CD4-positive, alpha-beta T cell treated with Interleukin-15 for 1 hour (primary cell): Measurements from ENCODE around the gene ARHGAP6.

Experiments
- DNase-seq: peaks from one replicate; pipeline ENCODE4 v3.0.0-alpha.2; 2020

Gene ARHGAP6

DNA sequence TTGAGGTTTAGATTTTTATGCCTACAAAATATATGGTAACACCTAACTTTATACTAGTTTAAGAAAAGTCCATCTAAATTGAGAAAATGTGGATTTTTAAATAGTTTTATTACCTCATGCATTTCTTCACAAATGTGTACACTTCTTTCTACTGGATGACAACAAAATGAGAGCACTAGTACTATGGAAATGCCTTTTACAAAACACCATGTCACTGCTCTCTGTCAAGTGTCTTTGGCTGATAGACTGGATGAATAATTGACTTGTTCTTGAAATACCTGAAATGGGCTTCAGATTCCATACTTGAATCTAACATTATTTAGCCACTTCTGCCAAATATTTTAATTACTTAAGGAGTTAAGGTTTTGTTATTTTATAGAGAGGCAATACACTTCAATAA lies 323.0 kb downstream of the ARHGAP6 start:
- DNase-seq, result no peak

- peak; percentile 60 for DNase-seq
Measured at GRCh38 chrX:11341274-11342201, 324.2 kb downstream of the ARHGAP6 start.

DNA sequence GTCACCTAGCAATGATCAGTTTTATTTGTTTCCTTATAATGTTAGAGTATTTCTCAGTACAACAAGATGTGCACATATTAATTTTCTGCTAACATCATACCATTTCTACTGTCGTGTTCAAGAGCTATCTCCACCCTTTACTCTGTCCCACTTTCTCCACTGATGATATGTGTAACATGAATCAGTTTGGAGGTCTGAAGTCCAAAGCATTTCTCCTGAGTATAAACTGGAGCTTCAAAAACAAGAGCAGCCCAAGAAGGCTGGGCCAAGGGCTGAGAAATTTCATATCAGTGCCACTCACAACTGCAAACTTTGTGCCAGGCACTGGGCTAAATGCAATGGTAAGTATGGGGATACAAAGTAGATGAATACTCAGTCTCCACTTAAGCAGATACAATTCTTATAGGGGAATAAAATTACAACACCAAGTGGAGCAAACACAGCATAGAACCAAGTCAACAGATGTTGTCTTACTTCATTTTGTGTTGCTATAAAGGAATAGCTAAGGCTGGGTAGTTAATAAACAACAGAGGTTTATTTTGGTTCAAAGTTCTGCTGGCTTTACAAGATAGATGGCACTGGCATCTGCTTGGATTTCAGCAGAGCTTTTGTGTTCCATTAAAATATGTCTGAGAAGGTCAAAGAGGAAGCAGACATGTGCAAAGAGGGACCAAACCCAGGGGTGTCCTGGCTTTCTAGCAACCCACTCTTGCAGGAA lies 328.3 kb downstream of the ARHGAP6 start:
- no peak for DNase-seq

DNA sequence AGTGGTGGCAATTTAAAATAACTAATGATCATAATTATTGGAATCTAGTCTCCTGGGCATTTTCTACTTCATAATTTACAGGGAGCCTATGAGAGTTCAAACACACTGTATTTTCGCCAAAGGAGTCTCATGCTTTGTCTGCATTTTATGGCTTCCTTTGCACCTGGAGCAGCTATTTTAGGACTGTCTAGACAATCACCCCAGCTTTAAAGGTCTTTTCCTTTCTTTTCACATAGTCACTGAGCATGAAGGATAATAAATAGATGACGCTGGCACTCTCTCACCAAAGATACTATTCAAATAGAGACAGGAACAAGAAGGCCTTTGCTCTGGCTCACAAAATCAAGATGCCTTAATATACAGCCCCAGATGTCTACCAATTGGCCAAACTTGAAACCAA lies 329.5 kb downstream of the ARHGAP6 start:
- DNase-seq, result no peak

GRCh38 chrX:11334165-11334564 lies 331.6 kb downstream of the ARHGAP6 start:
- DNase-seq, result no peak

GRCh38 chrX:11331788-11332187 lies 333.9 kb downstream of the ARHGAP6 start:
- no peak for DNase-seq

DNA sequence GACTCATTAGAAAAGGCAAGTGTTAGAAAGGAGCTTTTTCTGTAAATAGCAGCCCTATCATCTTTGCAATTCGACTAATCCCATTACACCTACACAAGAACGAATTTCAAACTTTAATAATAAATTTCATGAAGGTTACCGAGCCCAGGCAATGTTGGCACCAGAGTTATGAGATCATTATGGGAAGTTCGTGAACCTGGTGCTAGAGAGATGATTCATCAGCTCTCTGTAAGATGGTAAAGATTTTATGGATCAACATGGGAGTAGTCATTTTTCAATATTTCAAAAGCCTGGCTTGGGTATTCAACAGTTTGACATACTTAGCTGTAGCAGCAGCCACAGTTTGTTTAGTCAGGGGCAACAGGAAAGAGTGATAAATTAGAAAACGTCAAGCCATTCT lies 336.7 kb downstream of the ARHGAP6 start:
- no peak for DNase-seq

- no peak for DNase-seq
Measured at GRCh38 chrX:11328134-11328533, 337.6 kb downstream of the ARHGAP6 start.

- no peak for DNase-seq
Measured at GRCh38 chrX:11321986-11322385, 343.7 kb downstream of the ARHGAP6 start.

- DNase-seq, result no peak
Measured at GRCh38 chrX:11319806-11320520, 345.8 kb downstream of the ARHGAP6 start.

DNA sequence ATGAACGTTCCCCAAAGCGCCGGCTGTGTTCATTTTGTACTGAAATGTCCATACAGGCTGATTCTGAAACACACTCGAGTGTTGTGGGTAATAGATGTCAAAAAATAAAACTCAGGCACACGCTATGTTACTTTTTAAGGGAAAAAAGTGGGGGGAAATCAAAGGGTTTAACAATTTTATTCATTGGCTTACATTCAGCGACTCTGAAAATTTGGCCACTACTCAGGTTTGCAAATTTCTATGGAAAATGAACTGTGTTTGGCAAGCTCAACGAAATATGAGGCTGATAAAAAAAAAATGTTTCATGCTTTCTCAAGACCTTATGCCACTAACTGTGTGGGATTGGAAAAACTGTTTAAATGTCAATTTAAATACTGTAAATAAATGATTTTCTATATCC lies 354.0 kb downstream of the ARHGAP6 start:
- no peak for DNase-seq

DNA sequence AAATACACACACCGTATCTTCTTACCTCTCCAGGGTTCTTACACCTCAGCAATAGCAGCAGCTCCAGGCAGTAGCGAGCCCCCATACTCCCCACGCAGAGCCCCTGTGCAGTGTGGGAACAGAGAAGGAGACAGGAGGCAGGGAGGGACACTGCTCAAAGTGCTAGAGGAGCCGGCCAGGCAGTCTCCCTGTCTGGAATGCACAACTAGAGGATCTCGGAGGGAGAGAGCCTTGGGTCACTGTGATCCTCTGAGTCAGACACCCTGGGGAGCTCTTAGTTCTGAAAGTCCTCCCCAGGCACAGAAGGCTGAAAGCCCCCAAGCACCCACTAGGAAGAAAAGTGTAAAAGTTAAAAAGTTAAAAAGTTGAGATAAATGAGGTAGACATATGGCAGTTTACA lies 356.5 kb downstream of the ARHGAP6 start:
- no peak for DNase-seq

DNA sequence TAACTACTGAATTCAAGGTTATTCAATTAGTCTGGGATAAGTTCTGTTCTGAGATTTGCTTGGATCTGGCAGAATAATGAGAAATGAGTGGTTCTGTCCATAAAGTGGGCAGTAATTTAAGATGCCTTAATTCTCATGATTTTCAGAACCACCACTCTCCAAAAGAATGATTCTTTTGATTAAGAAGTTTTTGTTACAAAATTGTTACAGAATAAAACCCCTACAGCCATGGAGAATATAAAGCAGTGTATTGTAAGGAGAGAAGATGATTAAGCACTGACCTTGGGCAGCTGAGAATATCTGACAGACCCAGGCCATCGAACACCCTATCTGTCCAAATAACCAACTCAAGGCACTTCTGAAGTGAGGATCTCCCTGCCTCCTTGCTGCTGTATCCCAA lies 360.1 kb downstream of the ARHGAP6 start:
- DNase-seq, result no peak

DNA sequence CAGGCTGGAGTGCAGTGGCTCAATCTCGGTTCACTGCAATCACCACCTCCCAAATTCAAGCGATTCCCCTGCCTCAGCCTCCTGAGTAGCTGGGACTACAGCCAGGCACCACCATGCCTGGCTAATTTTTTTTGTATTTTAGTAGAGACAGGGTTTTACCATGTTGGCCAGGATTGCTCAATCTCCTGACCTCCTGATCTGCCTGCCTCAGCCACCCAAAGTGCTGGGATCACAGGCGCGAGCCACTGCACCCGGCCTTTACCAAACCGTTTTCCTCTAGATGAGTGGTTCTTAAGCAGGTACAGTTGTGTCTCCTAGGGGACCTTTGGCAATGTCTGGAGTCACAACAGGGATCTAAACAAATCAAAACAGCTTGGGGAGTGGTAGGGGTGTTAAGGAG lies 360.9 kb downstream of the ARHGAP6 start:
- DNase-seq, result no peak

DNA sequence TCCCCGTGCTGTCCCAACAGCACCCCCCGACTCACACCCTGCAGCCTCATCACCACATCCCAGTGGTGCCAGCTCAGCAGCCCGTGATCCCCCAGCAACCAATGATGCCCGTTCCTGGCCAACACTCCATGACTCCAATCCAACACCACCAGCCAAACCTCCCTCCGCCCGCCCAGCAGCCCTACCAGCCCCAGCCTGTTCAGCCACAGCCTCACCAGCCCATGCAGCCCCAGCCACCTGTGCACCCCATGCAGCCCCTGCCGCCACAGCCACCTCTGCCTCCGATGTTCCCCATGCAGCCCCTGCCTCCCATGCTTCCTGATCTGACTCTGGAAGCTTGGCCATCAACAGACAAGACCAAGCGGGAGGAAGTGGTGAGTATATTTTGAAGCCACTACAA lies 367.1 kb downstream of the ARHGAP6 start:
- no peak for DNase-seq

DNA sequence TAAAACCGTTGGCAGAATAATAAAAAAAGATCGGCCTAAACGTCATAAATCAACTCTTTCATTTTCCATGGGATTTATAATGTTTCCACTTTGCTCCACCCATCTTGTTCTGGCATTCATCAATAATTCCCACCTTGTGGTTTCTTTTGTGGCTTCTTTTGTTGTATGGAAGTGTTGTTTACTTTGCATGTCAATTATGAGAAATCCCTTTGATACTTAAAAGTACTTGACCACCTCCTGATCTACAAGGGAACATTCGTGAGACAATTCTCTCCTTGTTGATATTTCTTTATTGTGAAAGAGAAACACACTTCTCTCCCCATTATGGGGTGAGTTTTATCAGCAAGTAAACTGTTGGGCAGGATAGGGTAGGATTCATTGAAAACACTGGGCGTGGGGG lies 369.7 kb downstream of the ARHGAP6 start:
- DNase-seq, result no peak

GRCh38 chrX:11293113-11293512 lies 372.6 kb downstream of the ARHGAP6 start, which contains the start of gene AMELX:
Gene AMELX, plus strand, starts transcription at chrX:11293413. Its CDS starts 1,376 bp downstream, at chrX:11294789.
- DNase-seq, result no peak

DNA sequence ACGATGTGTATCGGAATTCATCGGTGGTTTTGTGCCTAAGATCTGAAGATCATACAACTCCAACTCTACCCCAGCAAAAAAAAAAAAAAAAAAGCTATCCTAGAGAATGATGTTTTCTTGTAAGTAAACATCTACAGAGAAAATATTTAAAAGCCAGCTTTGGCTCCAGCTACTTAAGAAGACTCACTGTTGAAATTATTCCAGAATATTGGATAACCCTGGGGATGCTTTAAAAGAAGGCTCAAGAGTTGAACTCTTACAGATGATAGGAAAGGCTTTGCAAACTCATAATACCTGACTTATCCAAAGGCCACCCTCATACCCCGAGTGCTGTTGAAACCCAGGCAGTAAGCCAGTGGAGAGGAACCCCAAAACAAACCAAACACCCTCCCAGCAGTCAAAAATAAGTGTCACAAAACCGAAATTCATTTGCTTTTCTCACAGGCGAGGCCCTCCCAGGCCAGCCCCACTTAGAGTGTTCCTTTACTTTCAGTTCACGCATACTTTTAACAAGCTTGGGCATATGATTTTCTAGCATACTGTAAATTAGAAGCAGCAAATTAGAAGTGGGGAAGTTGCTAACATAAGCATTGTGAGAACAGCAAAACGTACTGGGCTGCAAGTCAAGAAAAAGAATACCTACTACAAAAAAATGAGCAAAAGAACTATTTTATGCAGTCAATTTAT lies 375.2 kb downstream of the ARHGAP6 start:
- DNase-seq, result no peak

DNA sequence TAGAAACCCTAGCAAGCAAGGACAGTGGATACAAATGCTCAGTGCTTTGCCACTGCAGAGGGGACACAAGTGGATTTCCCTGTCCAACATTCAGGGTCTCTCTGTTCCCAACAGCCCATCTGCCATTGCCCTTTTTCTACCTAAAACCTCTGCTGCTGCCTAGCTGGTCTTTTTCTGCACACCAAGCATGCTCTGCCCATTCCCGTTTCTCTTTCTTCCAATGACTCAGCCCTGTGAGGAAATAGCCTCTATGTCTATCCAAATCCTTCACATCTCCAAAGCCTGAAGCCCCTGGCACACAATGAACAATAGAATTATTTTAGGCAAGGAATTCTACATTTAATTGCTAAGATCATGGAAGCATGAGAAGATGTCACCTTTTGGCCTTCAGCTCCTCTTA lies 378.2 kb downstream of the ARHGAP6 start:
- no peak for DNase-seq

GRCh38 chrX:11285651-11286050 lies 380.1 kb downstream of the ARHGAP6 start:
- no peak for DNase-seq

GRCh38 chrX:11282043-11282442 lies 383.7 kb downstream of the ARHGAP6 start:
- DNase-seq, result no peak

- no peak for DNase-seq
Measured at GRCh38 chrX:11273544-11273943, 392.2 kb downstream of the ARHGAP6 start.

DNA sequence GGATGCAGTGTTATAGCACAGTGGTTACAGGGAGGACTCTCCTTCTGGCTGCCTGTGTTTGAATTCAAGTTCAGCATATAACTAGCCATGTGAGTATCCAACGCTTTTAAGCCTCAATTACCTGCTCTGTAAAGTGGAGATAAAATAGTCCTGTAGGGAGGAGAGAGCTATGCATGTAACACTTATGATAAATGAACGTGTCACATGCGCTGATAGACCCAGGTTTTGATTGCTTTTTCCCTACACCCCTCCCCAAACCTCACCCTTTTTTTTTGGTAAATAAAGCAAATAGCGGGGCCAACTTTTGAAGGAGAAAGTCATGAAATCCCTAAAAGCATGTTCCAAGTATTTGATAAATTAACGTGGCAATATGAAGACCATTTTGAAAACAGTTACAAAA lies 392.9 kb downstream of the ARHGAP6 start:
- DNase-seq, result no peak
